GM12878 (cell line): ENCODE measurements around the gene MSI2. TPM values are rescaled to one million over a fixed set of nuclear protein-coding genes. Genes with fewer than 3 reads are reported as not detected.

Source experiments
- ATAC-seq: fragments of 200-7000 bp; cut with Tn5 transposase; 3 replicates; pipeline ENCODE4 v1.9.1; 2020; ENCODE audit warnings: mild to moderate bottlenecking, moderate library complexity
- BruUV-seq: library from RNA; stranded (reverse); fragments of 400-500 nt; replicated peaks from 2 replicates; lab custom pipeline; 2021; lab: Mats Ljungman, UMichigan
- CTCF ChIA-PET: fragments of 300-600 bp; sonication (Branson Sonifier 250); formaldehyde crosslinking; extraction: SDS; loops from one replicate; lab custom pipeline; 2021; ENCODE audit warnings: inconsistent platforms; lab: Yijun Ruan, JAX
- POLR2A ChIA-PET: fragments of 350-600 bp; formaldehyde crosslinking; extraction: SDS; loops from one replicate; lab custom pipeline; 2021; ENCODE audit warnings: inconsistent platforms; lab: Charles Lee
- RAD21 ChIA-PET: fragments of 300-600 bp; sonication (Branson Sonifier 250); formaldehyde crosslinking; loops from one replicate; lab custom pipeline; 2023; ENCODE audit warnings: antibody characterized with exemption; ENCODE audit not compliant: unreplicated experiment; lab: Charles Lee
- SMC1A ChIA-PET: fragments of 300-600 bp; sonication (Branson Sonifier 250); formaldehyde crosslinking; loops from one replicate; lab custom pipeline; 2023; ENCODE audit not compliant: unreplicated experiment, uncharacterized antibody; lab: Charles Lee
- DNase-seq: peaks from one replicate; pipeline ENCODE4 v3.0.0-alpha.2; 2011; ENCODE audit warnings: low read depth, low spot score
- FAIRE-seq: peaks from 3 replicates; lab custom pipeline; 2011; peaks lifted over from hg19 to GRCh38; lab: Jason Lieb, UNC
- H2AFZ ChIP-seq: 2 replicates; pipeline ENCODE4 v1.6.0; 2011; ENCODE audit warnings: low read depth, low read length, control low read depth; ENCODE audit not compliant: control insufficient read depth
- H3K27ac ChIP-seq: 2 replicates; pipeline ENCODE4 v1.5.1; 2011; ENCODE audit warnings: control low read depth; ENCODE audit not compliant: control insufficient read depth, insufficient read depth
- H3K27me3 ChIP-seq, 2 experiments: replicated peaks in 1 of 2; 2 replicates each; pipeline versions ENCODE4 v1.6.0 to v1.6.1; 2011; ENCODE audit warnings: low read length in 1 of 2; ENCODE audit not compliant: control insufficient read depth in 2 of 2, insufficient read depth in 2 of 2
- H3K36me3 ChIP-seq, 2 experiments: 2 replicates each; pipeline ENCODE4 v1.5.1; 2011; ENCODE audit warnings: low read length in 1 of 2; ENCODE audit not compliant: control insufficient read depth in 2 of 2, insufficient read depth in 2 of 2
- H3K4me1 ChIP-seq: 2 replicates; pipeline ENCODE4 v1.6.1; 2011; ENCODE audit warnings: mild to moderate bottlenecking, low read length, moderate library complexity, mixed read lengths; ENCODE audit not compliant: control insufficient read depth, insufficient read depth
- H3K4me2 ChIP-seq: 2 replicates; pipeline ENCODE4 v1.6.0; 2011; ENCODE audit warnings: control low read depth; ENCODE audit not compliant: control insufficient read depth, insufficient read depth
- H3K4me3 ChIP-seq: fragments of 200-600 bp; sonication (generic); 2 replicates; pipeline ENCODE4 v1.5.1; 2016
- H3K79me2 ChIP-seq: 2 replicates; pipeline ENCODE4 v1.6.0; 2011; ENCODE audit warnings: low read length; ENCODE audit not compliant: control insufficient read depth, insufficient read depth
- H3K9ac ChIP-seq: 2 replicates; pipeline ENCODE4 v1.8.0; 2011; ENCODE audit warnings: low read length, control low read depth, mixed read lengths; ENCODE audit not compliant: control insufficient read depth, insufficient read depth
- H3K9me3 ChIP-seq: replicated peaks from 3 replicates; pipeline ENCODE4 v1.5.1; 2011; ENCODE audit warnings: mild to moderate bottlenecking, low read length; ENCODE audit not compliant: control insufficient read depth, insufficient read depth
- H4K20me1 ChIP-seq: 2 replicates; pipeline ENCODE4 v1.6.0; 2011; ENCODE audit not compliant: control insufficient read depth, insufficient read depth
- CREB1 ChIP-seq: IDR thresholded peaks from 2 replicates; pipeline ENCODE4 v1.6.1; 2012; ENCODE audit warnings: low read depth, mild to moderate bottlenecking, inconsistent platforms
- GATAD2B ChIP-seq: fragments of 450-650 bp; conservative IDR thresholded peaks from 2 replicates; pipeline ENCODE4 v1.6.1; 2017; ENCODE audit warnings: low read depth, mild to moderate bottlenecking, moderate library complexity
- NR2C1 ChIP-seq: fragments of 450-650 bp; IDR thresholded peaks from 2 replicates; pipeline ENCODE4 v1.6.1; 2017; ENCODE audit warnings: antibody characterized with exemption, mild to moderate bottlenecking, moderate library complexity
- POU2F2 ChIP-seq: IDR thresholded peaks from 3 replicates; pipeline ENCODE4 v1.6.1; 2011; ENCODE audit warnings: low read depth, mild to moderate bottlenecking, low read length, borderline replicate concordance
- SMAD1 ChIP-seq: fragments of 450-650 bp; IDR thresholded peaks from 2 replicates; pipeline ENCODE4 v1.6.1; 2018; ENCODE audit warnings: mild to moderate bottlenecking, low read depth; ENCODE audit not compliant: partially characterized antibody
- SMAD5 ChIP-seq: IDR thresholded peaks from 2 replicates; pipeline ENCODE4 v1.6.1; 2016; ENCODE audit warnings: antibody characterized with exemption, low read depth
- SMARCA5 ChIP-seq: fragments of 450-650 bp; IDR thresholded peaks from 2 replicates; pipeline ENCODE4 v1.6.1; 2017; ENCODE audit warnings: mild to moderate bottlenecking
- SMC3 ChIP-seq: IDR thresholded peaks from 2 replicates; pipeline ENCODE4 v1.6.1; 2011; ENCODE audit warnings: low read length, improper control_type of control experiment, borderline replicate concordance
- SPI1 ChIP-seq: IDR thresholded peaks from 2 replicates; pipeline ENCODE4 v1.6.1; 2011; ENCODE audit warnings: low read depth, mild to moderate bottlenecking, low read length, moderate library complexity, borderline replicate concordance; ENCODE audit not compliant: insufficient read depth
- SREBF2 ChIP-seq: IDR thresholded peaks from 2 replicates; pipeline ENCODE4 v1.6.1; 2012; ENCODE audit warnings: mild to moderate bottlenecking, low read length
- ZBTB40 ChIP-seq: fragments of 450-650 bp; IDR thresholded peaks from 2 replicates; pipeline ENCODE4 v1.6.1; 2016; ENCODE audit warnings: mild to moderate bottlenecking, moderate library complexity, borderline replicate concordance
- ZSCAN29 ChIP-seq: fragments of 450-650 bp; IDR thresholded peaks from 2 replicates; pipeline ENCODE4 v1.6.1; 2017; ENCODE audit warnings: mild to moderate bottlenecking, moderate library complexity
- WGBS: methylation state at CpG from one replicate; pipeline ENCODE4 v1.1.6; 2016; ENCODE audit warnings: low lambda C conversion rate; ENCODE audit not compliant: insufficient replicate concordance, insufficient coverage; ENCODE audit errors: missing lambda C conversion rate; 5-methylcytosine and 5-hydroxymethylcytosine counted together
- in situ Hi-C: fragments of 300-500 bp; cut with MboI; formaldehyde crosslinking; loops from 9 replicates; pipeline ENCODE4 v1.14.3; 2018; ENCODE audit warnings: mixed read lengths
- intact Hi-C: fragments of 100-400 bp; cut with micrococcal nuclease; formaldehyde crosslinking; loops from one replicate; pipeline ENCODE4 v1.14.2; 2022; ENCODE audit not compliant: unreplicated experiment
- polyA plus RNA-seq, 11 experiments: library from polyadenylated mRNA; depleted of rRNA in 4 of 11; unstranded in 6 of 11; stranded (reverse) in 5 of 11; fragments of >200 nt; fragmentation: Nextera tagmentation in 4 of 11; fragmentation: Illumina TruSeq in 1 of 11; extraction: Ambion mirVana in 4 of 11; extraction: Trizol in 1 of 11; gene quantifications; 1 replicate in 1 of 11; 2 replicates in 10 of 11; pipeline versions ENCODE4 v1.2.1 to v1.2.3, GENCODE V29; 2011 to 2016; ENCODE audit warnings: inconsistent platforms in 2 of 11, missing spikeins in 2 of 11, low read depth in 1 of 11
- total RNA-seq, 4 experiments: library from RNA; depleted of rRNA in 3 of 4; stranded (reverse); fragments of >200 nt in 3 of 4; fragmentation: Illumina TruSeq in 1 of 4; extraction: Trizol in 1 of 4; gene quantifications; 2 replicates each; pipeline versions ENCODE4 v1.2.1 to v1.2.3, GENCODE V29; 2013 to 2021

Gene MSI2
- total and polyA plus RNA-seq, 10 of the 15 experiments (the other 5 are each of a cell fraction or from before 2014, with no cell fraction given), result 6.1 to 76.1 (median 42.0) TPM

- no peak overlapping the region for H3K4me2 ChIP-seq
- no peak overlapping the region for H2AFZ ChIP-seq
- POLR2A ChIA-PET, result no interaction called here
- DNase-seq, result no peak
- H3K9ac ChIP-seq, result no peak overlapping the region
- RAD21 ChIA-PET, result interaction anchor here (1.2 kb wide), 1 partner anchor 15 kb away, joined by 4 read pairs; no protein-coding TSS in a partner anchor
- no peaks in the 10 kb centered on the region for H3K27me3 ChIP-seq
- TF ChIP-seq SREBF2, result no peak
- no peak for TF ChIP-seq NR2C1
- TF ChIP-seq POU2F2, result no peak
- TF ChIP-seq SMARCA5, result no peak
- no peak for TF ChIP-seq GATAD2B
- TF ChIP-seq SMAD1, result no peak
- no peak for TF ChIP-seq SMC3
- TF ChIP-seq ZSCAN29, result no peak
- TF ChIP-seq CREB1, result no peak
- FAIRE-seq, result no peak
- H3K4me3 ChIP-seq, result no peak overlapping the region
- in situ Hi-C loops, result no loop called here
- ATAC-seq, result no peak
- H3K27ac ChIP-seq, result no peak overlapping the region
- no peaks in the 10 kb centered on the region for H3K9me3 ChIP-seq
- SMC1A ChIA-PET, result interaction anchor here (0.9 kb wide), 1 partner anchor 9 kb away, joined by 3 read pairs; no protein-coding TSS in a partner anchor
- 100% methylated on average over 2 of the region's 2 CpGs for WGBS
- BruUV-seq, result no TSS peak
- intact Hi-C loops, result no loop called here
- CTCF ChIA-PET, result interaction anchor here (0.8 kb wide), 1 partner anchor 16 kb away, joined by 3 read pairs; no protein-coding TSS in a partner anchor
- H3K79me2 ChIP-seq, result peaks cover 4% of the 10 kb centered on the region
- peaks cover 9% of the 10 kb centered on the region for H3K4me1 ChIP-seq
- H3K36me3 ChIP-seq, result no peaks in the 10 kb centered on the region; a peak in 2 of 4 replicates
- H4K20me1 ChIP-seq, result no peaks in the 10 kb centered on the region
Observed at GRCh38 chr17:57502811-57503241, 246.5 kb downstream of the MSI2 start.

- 70% methylated on average over 8 of the region's 8 CpGs for WGBS
- intact Hi-C loops, result no loop called here
- CTCF ChIA-PET, result no interaction called here
- TF ChIP-seq ZBTB40 (no peak), SPI1 (no peak), SMAD5 (no peak)
Observed at GRCh38 chr17:57504208-57504607, 247.9 kb downstream of the MSI2 start.

More at GRCh38 chr17:57504208-57504607, 247.9 kb downstream of the MSI2 start:
- no peak overlapping the region for H3K4me3 ChIP-seq
- H3K9ac ChIP-seq, result no peak overlapping the region
- H4K20me1 ChIP-seq, result no peaks in the 10 kb centered on the region
- ChIA-PET POLR2A (interaction anchor here (1.3 kb wide), 1 partner anchor 18 kb away, joined by 3 read pairs; no protein-coding TSS in a partner anchor), SMC1A (no interaction called here), RAD21 (no interaction called here)
- no peak for DNase-seq
- H3K4me2 ChIP-seq, result no peak overlapping the region
- H2AFZ ChIP-seq, result no peak overlapping the region
- in situ Hi-C loops, result no loop called here
- no peak for FAIRE-seq
- no peak overlapping the region for H3K27ac ChIP-seq
- no TSS peak for BruUV-seq
- no peaks in the 10 kb centered on the region for H3K9me3 ChIP-seq
- ATAC-seq, result no peak
- peaks cover 2% of the 10 kb centered on the region; the same call in 1 of the 2 replicates for H3K79me2 ChIP-seq
- peaks cover 7% of the 10 kb centered on the region; the same call in 1 of the 2 replicates for H3K4me1 ChIP-seq
- H3K36me3 ChIP-seq, result peaks cover 0 to 2% of the 10 kb centered on the region in 2 experiments; a peak in 2 of 4 replicates
- H3K27me3 ChIP-seq, result no peaks in the 10 kb centered on the region
